HG03108 (cell line): Measurements from ENCODE around the gene ELAVL3.
"Not testable (repeated sequence)": the region's sequence is repeated elsewhere in the genome, so short reads cannot be mapped to it uniquely, and the experiment has no call there.

Source experiments
- ATAC-seq: cut with Tn5 transposase; IDR thresholded peaks from one replicate; pipeline ENCODE4 v1.9.1; 2021; ENCODE audit warnings: moderate library complexity; ENCODE audit not compliant: unreplicated experiment

The ELAVL3 gene

DNA sequence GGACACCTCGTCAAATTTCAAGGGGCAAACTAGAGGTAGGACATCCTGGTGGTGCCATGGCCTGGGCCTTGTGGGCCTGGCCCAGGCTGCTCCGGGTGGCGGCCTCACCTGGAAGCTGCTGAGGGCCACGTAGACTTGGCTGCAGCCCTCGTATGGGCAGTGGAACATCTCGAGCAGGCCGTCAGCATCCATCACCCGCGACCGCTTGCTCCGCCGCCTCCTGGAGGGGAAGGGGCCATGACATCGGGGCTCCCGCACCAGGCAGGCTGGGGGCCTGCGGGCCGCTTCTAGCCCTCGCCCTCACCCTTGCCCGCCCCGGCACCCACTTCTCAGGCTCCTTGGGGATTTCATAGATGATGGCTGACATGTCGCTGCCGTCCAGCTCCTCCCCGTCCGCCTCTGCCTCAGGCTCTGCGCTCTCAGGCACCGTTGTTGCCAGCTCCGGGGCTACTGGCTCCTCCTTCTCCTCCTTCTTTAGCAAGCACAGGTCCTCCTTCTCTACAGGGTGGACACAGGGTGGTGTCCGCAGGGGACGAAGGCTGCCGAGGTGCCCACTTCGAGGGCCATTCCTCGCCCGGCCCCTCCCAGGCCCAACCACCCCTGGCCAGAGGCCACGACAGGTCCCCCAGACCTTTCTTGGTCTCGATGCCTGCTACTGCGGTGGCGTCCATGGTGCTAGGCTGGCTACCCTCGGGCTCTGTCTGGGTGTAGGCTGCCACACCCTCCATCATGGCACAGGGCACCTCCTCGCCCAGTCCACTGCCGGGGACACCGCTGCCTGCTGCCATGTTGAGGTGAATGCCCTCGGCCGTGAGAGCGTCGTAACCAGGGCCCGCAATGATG lies 6.0 kb upstream of the ELAVL3 start:
- ATAC-seq, result no peak

DNA sequence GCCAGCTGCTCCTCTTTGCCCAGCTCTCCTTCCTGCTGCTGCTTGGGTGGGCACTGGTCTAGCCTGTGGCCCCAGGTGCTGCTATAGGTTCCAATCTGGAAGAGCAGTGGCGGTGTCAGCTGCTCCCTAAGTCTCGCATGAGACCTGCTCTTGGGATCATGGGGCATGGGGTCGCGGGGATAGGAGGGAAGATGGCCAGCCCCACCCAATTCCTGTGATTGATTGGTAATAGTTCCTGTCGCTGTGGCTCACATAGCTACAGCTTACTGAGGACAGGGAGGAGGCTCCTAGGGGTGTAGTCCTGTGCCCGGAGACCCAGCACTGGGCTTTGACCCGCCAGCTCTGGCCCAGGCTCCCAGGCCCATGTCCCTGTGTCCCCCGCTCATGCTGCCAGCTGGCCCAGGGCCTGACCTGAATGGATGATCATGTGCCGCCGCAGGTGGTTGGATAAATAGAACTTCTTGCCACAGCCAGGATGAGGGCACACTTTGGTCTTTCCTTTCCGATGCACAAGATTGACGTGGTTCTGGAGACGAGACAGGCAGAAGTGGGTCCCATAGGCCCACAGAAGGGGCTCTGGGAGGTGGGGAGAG lies 4.5 kb upstream of the ELAVL3 start:
- no peak for ATAC-seq

DNA sequence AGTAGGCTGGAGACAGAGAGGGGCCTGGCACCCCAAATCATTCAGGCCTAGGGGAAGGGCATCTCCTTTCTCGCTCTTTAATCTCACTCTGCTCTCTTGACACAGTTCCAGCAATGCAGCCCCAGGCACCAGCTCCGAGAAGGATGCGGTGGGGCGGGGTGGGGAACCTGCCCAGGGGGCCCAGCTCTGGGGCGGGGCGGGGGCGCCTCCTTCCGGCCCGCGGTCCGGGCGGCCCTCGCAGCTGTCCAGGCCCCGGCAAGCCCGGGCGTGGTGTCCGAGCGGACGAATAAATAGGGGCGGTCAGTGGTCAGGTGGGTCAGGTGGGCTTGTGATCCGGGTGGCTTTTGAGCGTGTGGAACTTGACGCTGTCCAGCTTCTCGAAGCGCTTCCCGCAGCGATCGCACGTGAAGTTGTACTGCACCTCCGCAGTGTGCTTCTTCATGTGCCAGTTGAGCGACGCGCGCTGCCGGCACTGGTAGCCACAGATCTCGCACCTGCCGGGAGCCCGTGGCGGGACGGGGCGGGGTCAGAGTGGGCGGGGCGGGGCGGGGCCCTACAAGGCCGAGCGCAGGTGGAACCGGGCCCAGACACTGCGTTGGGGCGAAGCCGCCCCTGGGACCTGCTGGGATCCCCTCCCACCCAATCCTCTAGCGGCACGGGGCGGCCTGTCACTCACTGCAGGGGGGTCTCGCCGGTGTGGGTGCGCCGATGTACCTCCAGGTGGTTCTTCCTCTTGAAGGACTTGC lies 2.7 kb upstream of the ELAVL3 start:
- no peak for ATAC-seq

DNA sequence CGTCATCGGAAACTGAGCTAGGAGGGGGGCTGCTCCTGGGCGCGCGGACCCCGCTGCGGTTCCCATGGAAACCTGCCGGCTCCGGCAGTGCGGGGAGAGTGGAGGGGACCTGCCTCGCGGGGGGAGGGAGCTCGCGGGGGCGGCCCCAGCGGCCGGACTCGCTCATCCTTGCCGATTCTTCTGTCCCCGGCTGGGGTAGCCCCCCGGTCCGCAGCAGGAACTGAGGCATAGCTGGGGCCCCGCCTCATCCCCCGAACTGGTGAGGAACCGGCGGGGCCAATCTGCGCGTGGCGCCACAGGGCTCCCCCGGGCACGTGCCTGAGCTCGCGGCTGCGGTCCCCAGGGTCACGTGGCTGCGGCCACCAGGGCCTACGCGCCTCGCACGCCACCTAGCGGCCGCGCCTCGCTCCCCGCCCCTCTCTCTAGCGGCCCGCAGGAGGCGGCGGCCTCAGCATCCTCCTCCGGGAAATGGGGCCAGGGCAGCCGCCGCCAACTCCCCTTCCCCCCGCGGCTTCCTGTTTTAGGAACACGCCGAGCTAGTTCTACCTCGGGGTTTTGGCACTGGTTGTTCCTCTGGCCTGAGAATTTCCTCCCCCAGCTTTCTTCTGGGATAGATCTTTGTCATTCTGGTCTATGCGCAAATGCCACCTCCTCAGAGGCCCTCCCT lies 1.7 kb upstream of the ELAVL3 start:
- peak; percentile 52 for ATAC-seq

DNA sequence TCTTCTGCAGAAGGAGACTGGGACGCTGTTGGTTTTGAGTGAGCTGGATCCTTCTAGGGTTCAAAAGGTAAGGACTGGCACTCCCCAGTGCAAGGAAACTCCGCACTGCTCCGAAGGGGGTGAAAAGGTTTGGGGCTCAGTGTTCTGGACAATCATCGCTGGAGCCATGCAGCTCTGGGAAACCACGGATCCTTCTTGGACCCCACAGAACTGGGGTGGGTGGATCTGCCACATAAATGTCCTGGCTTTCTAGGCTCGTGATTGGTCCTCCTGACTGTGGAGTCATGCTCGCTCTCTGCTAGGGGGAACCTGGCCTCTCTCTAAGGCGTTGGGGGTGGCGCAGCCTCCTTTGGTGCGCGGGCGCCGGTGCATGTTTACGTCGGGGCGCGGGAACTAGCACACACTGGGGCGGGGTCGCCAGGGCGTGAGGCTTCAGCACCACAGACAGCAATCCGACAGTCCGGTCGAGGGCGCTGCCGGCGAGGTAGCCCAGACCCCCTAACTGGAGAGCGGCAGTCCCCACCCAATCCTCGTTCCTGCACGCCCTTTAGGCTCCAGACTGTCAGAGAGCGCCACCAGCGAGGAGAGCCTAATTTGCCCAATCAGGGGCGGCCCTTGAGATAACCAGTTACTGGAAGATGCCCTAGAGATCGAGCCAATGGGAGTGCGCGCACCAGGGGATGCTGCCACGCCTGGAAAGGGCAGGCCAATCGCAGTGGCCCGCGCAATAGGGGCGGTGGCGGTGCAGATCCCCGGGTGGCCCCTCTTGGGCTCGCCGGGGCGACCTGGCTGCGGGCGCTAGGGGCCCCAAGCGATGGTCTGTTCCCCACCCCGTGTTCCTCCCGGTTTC lies 913 bp upstream of the ELAVL3 start:
- ATAC-seq, result peak; percentile 58

DNA sequence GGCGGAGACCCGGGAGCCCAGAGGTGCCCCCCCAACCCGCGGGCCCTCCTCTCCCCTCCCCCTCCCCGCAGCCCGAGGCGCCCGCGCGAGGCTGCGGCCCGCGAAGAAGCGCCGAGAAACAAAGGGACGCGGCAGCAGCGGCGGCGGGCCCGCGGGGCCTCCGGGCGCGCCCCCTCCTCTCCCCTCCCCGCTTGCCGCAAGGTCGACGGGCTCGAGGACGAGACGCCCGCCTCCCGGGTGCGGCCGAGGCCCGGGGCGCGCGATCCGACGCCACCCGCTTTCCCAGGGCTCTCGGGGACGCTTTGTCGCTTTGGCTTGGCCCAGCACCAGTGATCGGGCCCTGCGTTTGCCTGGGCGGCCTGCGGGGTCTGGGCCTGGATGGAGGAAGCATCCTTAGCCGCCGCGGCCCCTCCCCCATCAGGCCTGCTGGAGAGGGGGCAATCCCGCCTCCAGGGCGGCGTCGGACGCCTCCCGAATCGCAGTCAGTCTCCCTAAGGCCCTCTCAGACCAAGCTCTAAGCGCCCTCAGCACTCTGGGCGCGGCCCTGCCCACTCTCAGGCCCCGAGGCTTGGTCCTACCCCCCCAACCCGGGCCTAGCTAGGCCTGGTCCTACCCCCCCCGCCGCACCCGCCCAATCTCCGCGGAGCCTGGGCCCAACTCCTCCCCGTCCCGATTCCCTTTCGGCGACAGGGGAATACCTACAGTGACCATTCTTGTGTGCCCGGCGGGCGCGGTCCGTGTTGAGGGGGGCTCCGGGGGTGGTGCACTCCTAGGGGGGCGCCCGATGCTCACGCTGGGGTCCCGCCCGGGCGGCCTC lies 740 bp downstream of the ELAVL3 start:
- ATAC-seq, result no peak

DNA sequence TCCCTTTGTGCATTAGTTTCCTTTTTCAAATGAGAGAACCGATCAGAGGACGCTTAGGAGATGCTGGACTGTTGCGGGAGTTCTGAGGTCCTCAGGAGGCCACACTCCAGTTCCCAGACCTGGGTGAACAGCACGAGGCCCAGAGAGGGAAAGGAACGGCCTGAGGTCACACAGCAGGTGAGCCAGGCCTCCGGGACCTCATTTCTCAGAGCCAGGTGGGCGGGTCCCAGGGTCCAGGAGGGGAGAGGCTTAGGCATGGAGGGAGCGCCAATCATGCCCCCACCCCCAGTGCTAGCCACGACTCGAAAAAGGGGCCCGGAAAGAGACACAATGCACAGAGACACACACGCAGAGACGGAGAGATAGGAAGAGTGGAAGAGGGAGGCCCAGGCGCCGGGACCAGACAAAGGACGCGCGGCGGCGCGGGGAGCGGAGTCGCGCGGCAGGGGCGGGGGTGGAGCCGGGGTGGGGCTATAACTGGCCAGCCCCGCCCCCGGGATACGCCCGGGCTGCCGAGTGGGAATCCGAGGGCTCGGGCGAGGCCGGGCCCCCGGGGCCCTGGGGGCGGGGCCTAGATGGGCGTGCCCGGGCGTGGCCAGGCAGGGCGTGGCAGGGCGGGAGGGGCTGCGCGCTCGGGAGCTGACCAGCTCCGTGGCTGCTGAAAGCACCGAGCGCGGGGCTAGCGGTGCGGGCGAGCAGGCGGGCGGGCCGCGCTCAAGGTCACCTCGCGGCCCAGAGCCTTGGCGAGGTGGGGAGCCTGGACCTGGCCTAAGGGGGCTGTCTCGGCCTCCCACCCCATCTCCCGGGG lies 1.6 kb downstream of the ELAVL3 start:
- no peak for ATAC-seq

DNA sequence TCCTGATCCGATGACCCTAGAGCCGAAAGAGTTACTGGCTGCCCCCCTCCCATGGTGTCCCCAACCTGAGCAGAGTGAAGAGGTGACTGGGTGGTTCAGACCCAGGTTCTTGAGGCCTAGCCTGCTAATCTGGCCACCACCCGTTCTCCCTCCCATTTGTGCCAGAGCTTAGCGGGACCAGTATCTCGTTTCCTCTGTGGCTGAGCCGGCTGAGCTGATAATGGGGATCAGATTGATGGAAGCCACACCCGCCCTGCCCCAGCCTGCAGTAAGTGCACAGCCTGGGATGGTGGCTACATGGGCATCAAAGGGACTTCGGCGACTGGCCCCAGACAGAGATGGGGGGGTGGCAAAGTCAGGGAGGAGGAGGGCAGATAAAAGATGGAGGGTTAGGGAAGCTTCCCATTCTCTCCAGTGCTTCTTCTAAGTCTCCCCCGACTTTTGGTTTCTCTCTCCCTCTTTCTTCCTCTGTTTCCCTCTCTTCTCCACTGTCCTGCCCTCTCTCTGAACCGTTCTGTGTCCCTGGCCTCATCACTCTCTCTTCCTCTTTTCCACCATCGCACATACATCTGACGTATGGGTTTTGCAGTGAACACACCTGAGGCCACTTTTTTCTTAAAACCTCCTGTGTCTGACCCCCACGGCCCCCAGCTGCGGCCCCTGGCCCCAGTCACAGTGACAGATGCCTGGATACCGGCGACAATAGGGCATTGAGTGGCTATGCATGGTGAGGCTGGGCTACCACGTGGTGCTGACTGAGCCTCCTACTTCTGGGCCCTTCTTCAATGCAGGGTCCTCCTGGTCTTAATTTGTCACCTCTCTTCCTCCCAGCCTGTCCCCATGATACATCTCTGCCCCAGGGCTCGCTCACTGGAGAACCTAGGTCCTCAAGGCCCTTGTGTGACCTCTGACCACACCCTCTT lies 2.4 kb downstream of the ELAVL3 start:
- no peak for ATAC-seq

DNA sequence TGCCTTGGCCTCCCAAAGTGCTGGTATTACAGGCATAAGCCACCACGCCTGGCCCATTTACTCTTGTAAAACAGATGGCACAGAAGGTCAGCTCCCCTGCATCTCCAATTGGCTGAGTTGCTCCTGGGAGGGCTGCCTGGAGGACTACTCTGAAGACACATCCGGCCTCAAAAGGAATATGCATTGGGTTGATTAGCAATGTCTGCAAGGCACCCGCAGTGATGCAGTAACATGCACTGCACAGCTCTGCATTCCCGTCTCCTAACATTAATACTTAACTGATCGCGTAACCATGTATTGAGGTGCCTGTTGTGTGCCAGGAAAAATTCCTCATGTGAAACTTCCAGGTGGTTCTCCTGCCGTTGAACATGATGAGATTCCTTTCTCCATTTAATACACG lies 5.0 kb downstream of the ELAVL3 start:
- ATAC-seq, result no peak

DNA sequence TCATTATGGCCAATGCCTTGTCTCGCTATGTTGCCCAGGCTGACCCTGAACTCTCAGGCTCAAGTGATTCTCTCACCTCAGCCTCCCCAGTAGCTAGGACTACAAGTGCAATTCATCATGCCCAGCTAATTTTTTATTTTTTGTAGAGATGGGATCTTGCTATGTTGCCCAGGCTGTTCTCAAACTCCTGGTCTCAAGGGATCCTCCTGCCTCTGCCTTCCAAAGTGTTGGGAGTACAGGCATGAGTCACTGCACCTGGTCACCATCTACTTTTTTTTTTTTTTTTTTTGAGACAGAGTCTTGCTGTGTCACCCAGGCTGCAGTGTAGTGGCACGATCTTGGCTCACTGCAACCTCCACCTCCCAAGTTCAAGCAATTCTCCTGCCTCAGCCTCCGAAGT lies 5.5 kb downstream of the ELAVL3 start:
- ATAC-seq, result not testable (repeated sequence)

DNA sequence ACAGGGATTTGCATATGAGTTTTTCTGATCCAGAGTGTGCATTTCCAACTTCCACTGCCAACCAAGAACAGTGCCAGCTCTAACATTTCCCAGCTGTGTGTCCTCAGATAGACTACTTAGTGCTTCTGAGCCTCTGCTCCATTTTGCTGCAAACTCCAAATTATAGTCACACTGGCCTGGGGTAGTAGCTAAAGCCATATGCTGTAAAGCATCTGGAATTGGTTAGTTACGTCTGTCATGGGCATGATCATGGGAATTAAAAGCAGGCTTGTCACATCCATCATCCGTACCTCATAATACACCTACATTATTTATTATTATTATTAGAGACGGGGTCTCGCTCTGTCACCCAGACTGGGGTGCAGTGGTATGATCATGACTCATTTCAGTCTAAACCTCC lies 7.1 kb downstream of the ELAVL3 start:
- no peak for ATAC-seq

DNA sequence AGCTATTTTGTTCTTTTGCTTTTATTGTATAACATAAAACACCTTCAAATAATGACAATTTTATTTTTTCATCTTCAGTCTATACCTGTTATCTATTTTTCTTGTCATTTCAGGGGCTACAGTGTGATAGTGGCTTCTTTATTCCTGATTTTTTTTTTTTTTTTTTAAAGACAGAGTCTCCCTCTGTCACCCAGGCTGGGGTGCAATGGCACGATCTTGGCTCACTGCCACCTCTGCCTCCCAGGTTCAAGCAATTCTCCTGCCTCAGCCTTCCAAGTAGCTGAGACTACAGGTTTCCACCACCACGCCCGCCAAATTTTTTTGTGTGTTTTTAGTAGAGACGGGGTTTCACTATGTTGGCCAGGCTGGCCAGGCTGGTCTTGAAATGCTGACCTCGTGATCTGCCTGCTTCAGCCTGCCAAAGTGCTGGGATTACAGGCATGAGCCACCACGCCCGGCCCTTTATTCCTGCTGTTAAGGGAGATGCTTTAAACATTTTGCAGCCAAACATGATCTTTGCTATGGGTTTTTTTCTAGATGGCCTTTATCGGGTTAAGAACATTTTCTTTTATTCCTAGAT lies 12.5 kb downstream of the ELAVL3 start:
- ATAC-seq, result not testable (repeated sequence)

DNA sequence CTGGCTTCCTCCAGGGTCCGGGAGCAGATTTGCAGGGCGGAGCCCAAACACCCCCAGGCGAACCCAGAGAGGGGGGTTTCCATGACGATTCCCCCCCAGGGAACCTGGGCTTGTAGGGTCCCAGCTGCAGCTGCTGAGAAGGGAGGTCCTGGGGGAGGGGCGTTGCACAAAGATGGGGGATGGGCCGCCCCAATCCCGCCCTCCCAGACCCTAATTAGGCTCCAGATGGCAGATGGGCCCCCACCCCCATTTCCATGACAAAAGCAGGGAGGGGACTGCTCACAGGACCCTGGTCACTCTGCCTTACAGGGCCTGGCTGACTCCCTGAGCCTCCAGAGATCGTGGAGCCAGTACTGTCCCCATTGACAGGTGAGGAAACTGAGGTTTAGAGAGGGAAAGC lies 15.2 kb downstream of the ELAVL3 start:
- ATAC-seq, result no peak

DNA sequence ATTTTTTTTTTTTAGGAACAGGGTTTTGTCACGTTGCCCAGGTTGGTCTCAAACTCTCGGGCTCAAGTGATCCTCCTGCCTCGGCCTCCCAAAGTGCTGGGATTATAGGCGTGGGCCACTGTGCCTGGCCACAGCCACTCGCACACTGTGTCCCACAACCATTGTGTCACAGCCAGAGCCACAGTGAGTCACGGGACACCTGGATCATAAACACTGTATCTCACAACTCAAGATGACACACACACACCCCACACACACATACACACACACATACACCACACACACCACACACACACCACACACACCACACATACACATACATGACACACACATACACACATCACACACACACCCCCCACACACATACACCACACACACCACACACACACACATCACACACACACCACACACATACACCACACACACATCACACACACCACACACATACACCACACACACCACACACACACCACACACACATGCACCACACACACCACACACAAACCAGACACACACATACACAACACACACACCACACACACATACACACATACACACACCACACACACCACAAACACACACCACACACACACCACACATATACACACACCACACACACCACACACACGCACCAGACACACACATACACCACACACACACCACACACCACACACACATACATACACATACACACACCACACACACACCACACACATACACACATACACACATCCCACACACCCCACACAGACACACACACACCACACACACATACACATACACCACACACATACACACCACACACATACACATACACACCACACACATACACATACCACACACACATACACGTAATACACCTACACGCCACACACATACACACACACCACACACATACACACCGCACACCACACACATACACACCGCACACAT lies 16.2 kb downstream of the ELAVL3 start:
- ATAC-seq, result no peak

DNA sequence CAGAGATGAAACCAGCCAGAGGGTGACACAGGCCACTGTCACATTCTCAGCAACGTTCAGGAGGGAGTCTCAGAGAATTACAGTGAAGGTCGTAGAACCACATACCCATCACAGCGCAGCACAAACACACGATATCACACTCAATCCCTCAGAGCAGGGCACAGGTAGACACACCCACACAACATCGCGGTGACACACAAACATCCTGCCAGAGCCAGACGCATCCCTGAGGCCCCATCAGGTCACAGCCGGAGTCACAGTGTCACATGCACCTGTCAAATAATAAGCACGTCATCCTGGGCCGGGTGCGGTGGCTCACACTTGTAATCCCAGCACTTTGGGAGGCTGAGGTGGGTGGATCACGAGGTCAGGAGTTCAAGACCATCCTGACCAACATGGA lies 17.5 kb downstream of the ELAVL3 start:
- no peak for ATAC-seq

DNA sequence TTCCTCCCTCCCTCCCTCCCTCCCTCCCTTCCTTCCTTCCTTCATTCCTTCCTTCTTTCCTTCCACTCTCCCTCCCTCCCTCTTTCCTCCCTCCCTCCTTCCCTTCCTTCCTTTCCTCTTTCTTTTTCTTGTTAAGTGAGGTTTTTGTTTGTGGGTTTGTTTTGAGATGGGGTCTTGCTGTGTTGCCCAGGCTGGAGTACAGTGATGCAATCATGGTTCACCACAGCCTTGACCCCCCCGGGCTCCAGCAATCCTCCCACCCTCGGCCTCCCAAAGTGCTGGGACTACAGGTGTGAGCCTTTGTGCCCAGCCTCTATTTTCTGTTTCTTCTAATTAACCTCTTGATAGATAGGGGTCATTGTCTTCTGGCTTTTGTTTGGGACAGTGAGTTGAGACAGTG lies 19.4 kb downstream of the ELAVL3 start:
- ATAC-seq, result no peak
